PC-9 (cell line): ENCODE results near the gene BBS9.

Source experiments
- EZH2 ChIP-seq: fragments of 200-600 bp; sonication (generic); IDR thresholded peaks from 2 replicates; pipeline ENCODE4 v1.8.0; 2017; ENCODE audit warnings: antibody characterized with exemption, low read depth
- TF ChIP-seq, protein P1 (sequence below): fragments of 200-600 bp; sonication (generic); conservative IDR thresholded peaks from 2 replicates; pipeline ENCODE4 v1.6.1; 2017; ENCODE audit warnings: mixed run types, antibody characterized with exemption, mild to moderate bottlenecking, moderate library complexity

DNA sequence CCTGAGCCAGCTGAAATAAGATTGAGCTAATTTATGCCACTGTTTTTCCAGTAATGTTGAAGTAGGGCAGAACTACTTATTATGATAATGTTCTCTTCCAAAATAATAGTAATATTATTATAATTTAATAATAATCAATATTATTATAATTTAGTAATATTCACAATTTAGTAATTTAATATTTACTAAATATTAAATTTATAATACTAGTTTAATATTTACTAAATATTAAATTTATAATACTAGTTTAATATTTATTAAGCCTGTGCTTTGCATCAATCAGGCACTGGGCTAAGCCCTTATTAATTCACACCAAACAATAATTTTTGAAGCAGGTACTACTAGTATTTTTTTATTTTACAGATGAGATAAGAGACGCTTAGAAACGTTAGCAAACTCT lies 170.1 kb downstream of the BBS9 start:
- TF ChIP-seq, protein P1, sequence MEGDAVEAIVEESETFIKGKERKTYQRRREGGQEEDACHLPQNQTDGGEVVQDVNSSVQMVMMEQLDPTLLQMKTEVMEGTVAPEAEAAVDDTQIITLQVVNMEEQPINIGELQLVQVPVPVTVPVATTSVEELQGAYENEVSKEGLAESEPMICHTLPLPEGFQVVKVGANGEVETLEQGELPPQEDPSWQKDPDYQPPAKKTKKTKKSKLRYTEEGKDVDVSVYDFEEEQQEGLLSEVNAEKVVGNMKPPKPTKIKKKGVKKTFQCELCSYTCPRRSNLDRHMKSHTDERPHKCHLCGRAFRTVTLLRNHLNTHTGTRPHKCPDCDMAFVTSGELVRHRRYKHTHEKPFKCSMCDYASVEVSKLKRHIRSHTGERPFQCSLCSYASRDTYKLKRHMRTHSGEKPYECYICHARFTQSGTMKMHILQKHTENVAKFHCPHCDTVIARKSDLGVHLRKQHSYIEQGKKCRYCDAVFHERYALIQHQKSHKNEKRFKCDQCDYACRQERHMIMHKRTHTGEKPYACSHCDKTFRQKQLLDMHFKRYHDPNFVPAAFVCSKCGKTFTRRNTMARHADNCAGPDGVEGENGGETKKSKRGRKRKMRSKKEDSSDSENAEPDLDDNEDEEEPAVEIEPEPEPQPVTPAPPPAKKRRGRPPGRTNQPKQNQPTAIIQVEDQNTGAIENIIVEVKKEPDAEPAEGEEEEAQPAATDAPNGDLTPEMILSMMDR, result no peak
- TF ChIP-seq EZH2, result no peak
